GM04503 (cell line): ENCODE results near the gene TMEM132C.

Experiments
- DNase-seq: peaks from one replicate; pipeline ENCODE4 v3.0.0-alpha.2; 2012; ENCODE audit warnings: low read depth

The TMEM132C gene

GRCh38 chr12:128607641-128608040, 340.7 kb downstream of the TMEM132C start:
- no peak for DNase-seq

GRCh38 chr12:128609861-128610260, 342.9 kb downstream of the TMEM132C start:
- DNase-seq = no peak

- no peak for DNase-seq
These were observed 344.8 kb downstream of the TMEM132C start for GRCh38 chr12:128611736-128612135.

GRCh38 chr12:128612150-128612850, 345.3 kb downstream of the TMEM132C start:
- DNase-seq = no peak

- no peak for DNase-seq
These were observed 347.0 kb downstream of the TMEM132C start for GRCh38 chr12:128613837-128614590.

GRCh38 chr12:128617304-128617833, 350.4 kb downstream of the TMEM132C start:
- DNase-seq = no peak

GRCh38 chr12:128619263-128619662, 352.3 kb downstream of the TMEM132C start:
- DNase-seq = no peak

- no peak for DNase-seq
These were observed 354.3 kb downstream of the TMEM132C start for GRCh38 chr12:128621304-128621703.

GRCh38 chr12:128623748-128624147, 356.8 kb downstream of the TMEM132C start:
- no peak for DNase-seq

- no peak for DNase-seq
These were observed 359.9 kb downstream of the TMEM132C start for GRCh38 chr12:128626808-128627320.

- DNase-seq = no peak
These were observed 360.7 kb downstream of the TMEM132C start for GRCh38 chr12:128627659-128628058.

- DNase-seq = no peak
These were observed 363.0 kb downstream of the TMEM132C start for GRCh38 chr12:128629979-128630378.

- no peak for DNase-seq
These were observed 371.0 kb downstream of the TMEM132C start for GRCh38 chr12:128637642-128638606.

- DNase-seq = no peak
These were observed 372.1 kb downstream of the TMEM132C start for GRCh38 chr12:128639089-128639488.

- no peak for DNase-seq
These were observed 376.2 kb downstream of the TMEM132C start for GRCh38 chr12:128643155-128643554.

- no peak for DNase-seq
These were observed 377.8 kb downstream of the TMEM132C start for GRCh38 chr12:128644664-128645296.

- DNase-seq = no peak
These were observed 382.9 kb downstream of the TMEM132C start for GRCh38 chr12:128649902-128650301.

- no peak for DNase-seq
These were observed 385.3 kb downstream of the TMEM132C start for GRCh38 chr12:128652136-128652751.

- DNase-seq = no peak
These were observed 387.5 kb downstream of the TMEM132C start for GRCh38 chr12:128654468-128654867.

- DNase-seq = no peak
These were observed 390.4 kb downstream of the TMEM132C start for GRCh38 chr12:128657378-128657777.
